AG04450 (cell line): ENCODE data around the gene CDCP2. TPM values are rescaled to one million over a fixed set of nuclear protein-coding genes. Genes with fewer than 3 reads are reported as not detected.
A peak's percentile ranks its signal among the peaks of the same experiment; 100 is the strongest.
"Not testable (repeated sequence)": the region's sequence is repeated elsewhere in the genome, so short reads cannot be mapped to it uniquely, and the experiment has no call there.

Source experiments
- CTCF ChIA-PET: fragments of 300-600, 350-600 bp; formaldehyde crosslinking; extraction: SDS; loops from one replicate; lab custom pipeline; 2022; ENCODE audit warnings: antibody characterized with exemption, inconsistent platforms; lab: Charles Lee
- POLR2A ChIA-PET: fragments of 350-600 bp; formaldehyde crosslinking; extraction: SDS; loops from one replicate; lab custom pipeline; 2021; ENCODE audit warnings: antibody characterized with exemption, inconsistent platforms; lab: Yijun Ruan, JAX
- DNase-seq: peaks from one replicate; pipeline ENCODE4 v3.0.0-alpha.2; 2011; ENCODE audit warnings: low read depth, low spot score
- H3K27ac ChIP-seq: one replicate; pipeline ENCODE4 v1.5.1; 2012; ENCODE audit warnings: low read depth, low read length, control low read depth
- H3K27me3 ChIP-seq: one replicate; pipeline ENCODE4 v1.6.0; 2012; ENCODE audit warnings: low read length; ENCODE audit not compliant: control insufficient read depth, insufficient read depth
- H3K4me3 ChIP-seq: 2 replicates; pipeline ENCODE4 v1.5.1; 2011; ENCODE audit warnings: mild to moderate bottlenecking, low read depth, low read length, control low read depth
- H3K9me3 ChIP-seq: 2 replicates; pipeline ENCODE4 v1.5.1; 2012; ENCODE audit warnings: low read length; ENCODE audit not compliant: control insufficient read depth, insufficient read depth
- polyA plus RNA-seq: library from polyadenylated mRNA; depleted of rRNA; stranded (reverse); fragments of >200 nt; gene quantifications from 2 replicates; pipeline ENCODE4 v1.2.3, GENCODE V29; 2011
- TF ChIP-seq, protein P1 (sequence below): IDR thresholded peaks from 2 replicates; pipeline ENCODE4 v1.5.1; 2011; ENCODE audit warnings: low read depth, low read length, control low read depth, inconsistent platforms

CDCP2 gene
- polyA plus RNA-seq, 1 experiment = not detected

DNA sequence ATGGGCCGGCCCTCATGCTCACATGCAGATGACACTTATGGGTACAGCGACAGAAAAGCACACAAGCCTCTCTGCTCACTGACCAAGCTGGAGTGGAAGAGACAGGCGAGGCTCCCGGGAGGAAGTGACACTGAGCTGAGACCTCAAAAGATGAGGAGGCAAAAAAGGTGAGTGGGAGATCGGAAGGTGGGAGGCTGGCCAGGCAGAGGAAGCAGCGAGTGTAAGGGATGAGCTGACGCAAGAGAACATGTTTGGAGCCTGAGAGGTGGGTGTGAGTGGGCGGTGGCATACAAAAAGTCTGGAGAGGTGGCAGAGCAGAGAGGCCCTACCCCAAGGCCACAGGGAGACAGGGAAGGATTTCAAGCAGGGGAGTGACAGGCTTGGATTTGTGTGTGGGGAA, 18.2 kb upstream of the CDCP2 start:
- TF ChIP-seq, protein P1, sequence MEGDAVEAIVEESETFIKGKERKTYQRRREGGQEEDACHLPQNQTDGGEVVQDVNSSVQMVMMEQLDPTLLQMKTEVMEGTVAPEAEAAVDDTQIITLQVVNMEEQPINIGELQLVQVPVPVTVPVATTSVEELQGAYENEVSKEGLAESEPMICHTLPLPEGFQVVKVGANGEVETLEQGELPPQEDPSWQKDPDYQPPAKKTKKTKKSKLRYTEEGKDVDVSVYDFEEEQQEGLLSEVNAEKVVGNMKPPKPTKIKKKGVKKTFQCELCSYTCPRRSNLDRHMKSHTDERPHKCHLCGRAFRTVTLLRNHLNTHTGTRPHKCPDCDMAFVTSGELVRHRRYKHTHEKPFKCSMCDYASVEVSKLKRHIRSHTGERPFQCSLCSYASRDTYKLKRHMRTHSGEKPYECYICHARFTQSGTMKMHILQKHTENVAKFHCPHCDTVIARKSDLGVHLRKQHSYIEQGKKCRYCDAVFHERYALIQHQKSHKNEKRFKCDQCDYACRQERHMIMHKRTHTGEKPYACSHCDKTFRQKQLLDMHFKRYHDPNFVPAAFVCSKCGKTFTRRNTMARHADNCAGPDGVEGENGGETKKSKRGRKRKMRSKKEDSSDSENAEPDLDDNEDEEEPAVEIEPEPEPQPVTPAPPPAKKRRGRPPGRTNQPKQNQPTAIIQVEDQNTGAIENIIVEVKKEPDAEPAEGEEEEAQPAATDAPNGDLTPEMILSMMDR = no peak
- no peaks in the 10 kb centered on the region for H3K9me3 ChIP-seq
- POLR2A ChIA-PET = no interaction called here
- CTCF ChIA-PET = no interaction called here
- H3K27me3 ChIP-seq = no peaks in the 10 kb centered on the region
- H3K27ac ChIP-seq = no peak overlapping the region
- DNase-seq = no peak
- H3K4me3 ChIP-seq = no peak overlapping the region

DNA sequence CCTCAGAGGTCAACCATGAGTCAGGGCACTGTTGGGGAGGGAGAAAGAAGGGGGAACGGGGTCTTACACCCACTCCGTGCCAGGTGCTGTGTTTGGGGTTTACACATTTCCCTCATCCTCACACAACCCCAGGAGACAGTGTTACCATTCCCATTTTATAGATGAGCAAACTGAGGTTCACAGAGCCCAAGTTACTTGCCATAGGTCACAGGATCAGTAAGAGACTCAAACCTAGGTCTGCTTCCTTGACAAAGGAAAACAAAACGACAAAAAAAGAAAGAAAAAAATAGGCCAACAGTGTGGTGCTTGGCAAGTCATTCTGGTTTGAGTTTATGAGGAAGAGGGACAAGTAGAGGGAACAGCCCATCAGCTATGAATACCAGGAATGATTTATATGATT, 16.3 kb upstream of the CDCP2 start:
- Histone ChIP-seq H3K27ac (no peak overlapping the region), H3K4me3 (no peak overlapping the region), H3K27me3 (no peaks in the 10 kb centered on the region), H3K9me3 (no peaks in the 10 kb centered on the region)
- ChIA-PET CTCF (no interaction called here), POLR2A (no interaction called here)
- no peak for DNase-seq
- TF ChIP-seq, protein P1 = no peak

DNA sequence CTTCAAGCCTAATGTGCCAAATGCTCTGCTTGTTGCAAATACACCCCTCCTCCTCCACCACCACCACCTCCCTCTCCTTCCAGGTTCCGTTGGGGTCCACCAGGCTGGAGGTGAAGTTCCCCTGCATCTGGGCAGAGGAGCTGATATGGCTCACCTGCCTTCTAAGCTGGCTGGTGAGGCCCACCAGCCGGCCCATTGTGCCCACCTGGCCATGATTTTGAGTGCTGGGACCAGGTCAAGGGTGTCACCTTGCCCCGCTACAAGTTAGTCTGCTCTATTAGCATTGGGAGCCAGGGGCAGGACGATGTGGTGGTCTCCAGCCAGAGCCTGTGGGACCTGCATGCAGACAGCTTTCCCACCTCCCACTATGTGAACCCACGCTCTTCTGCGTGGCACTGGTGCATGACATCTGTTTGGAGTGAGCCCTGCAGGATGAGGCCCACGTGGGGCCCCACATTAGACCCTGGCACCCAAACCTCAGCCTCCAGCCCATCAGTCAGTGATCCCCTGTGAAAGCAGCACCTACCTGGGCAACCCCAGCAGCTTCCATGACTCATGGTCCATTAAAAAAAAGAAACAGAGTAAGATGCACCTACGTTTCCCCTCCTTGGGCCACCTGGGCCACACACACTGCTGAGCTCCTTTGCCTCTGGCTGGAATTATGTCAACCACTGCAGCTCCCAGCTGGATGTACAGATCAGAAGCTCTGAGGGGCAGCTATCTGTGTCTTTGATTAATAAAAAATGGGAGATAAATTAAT, 15.6 kb upstream of the CDCP2 start:
- H3K9me3 ChIP-seq = no peaks in the 10 kb centered on the region
- H3K27me3 ChIP-seq = no peaks in the 10 kb centered on the region
- no peak overlapping the region for H3K4me3 ChIP-seq
- no peak overlapping the region for H3K27ac ChIP-seq
- TF ChIP-seq, protein P1 = no peak
- CTCF ChIA-PET = no interaction called here
- no peak for DNase-seq
- POLR2A ChIA-PET = no interaction called here

DNA sequence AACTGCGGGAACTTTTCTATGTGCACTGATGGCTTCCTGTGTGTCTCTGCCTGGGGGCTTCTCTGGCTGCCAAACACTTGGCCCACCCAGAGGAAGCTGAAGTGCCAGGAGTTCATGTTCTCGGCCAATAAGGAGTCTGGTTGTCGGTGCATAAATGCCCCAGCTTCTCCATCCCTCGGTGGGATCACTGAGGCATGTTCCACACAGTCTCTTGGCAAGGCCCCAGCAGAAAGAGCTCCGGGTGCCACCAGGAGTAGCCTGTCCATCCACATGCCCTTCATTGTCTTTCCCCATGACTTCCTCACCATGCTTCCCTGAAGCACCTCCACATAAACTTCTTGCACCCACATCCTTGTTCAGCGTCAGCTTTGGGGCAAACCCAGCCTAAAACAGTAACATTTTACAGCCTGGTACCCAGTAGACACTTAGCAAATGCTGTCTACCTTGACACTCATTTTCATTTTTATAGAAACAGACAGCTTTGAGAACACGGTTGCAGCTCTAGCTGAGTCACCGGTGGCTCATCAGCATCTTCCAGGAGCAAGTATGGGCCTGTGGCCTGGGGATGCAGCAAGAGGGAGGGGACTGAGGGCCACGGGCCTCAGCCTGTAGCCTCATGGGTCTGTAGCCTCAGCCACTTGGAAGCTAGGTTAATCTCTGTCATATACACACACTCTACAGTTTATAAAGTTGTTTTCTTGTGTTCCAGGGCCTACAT, 14.8 kb upstream of the CDCP2 start:
- Histone ChIP-seq H3K27me3 (no peaks in the 10 kb centered on the region), H3K4me3 (no peak overlapping the region), H3K27ac (peak overlapping the region; percentile 21), H3K9me3 (no peaks in the 10 kb centered on the region)
- peak; percentile 10 for DNase-seq
- ChIA-PET CTCF (interaction anchor here (0.5 kb wide), 2 partner anchors 67 to 321 kb away, joined by 3 to 6 read pairs; no protein-coding TSS in a partner anchor), POLR2A (no interaction called here)
- TF ChIP-seq, protein P1 = no peak

DNA sequence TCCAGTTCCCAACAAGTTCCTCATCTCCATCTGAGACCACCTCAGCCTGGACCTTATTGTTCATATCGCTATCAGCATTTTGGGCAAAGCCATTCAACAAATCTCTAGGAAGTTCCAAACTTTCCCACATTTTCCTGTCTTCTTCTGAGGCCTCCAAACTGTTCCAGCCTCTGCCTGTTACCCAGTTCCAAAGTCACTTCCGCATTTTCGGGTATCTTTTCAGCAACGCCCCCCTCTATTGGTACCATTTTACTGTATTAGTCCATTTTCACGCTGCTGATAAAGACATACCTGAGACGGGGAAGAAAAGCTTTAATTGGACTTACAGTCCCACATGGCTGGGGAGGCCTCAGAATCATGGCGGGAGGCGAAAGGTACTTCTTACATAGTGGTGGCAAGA, 13.6 kb upstream of the CDCP2 start:
- POLR2A ChIA-PET, H3K4me3 ChIP-seq, H3K9me3 ChIP-seq, H3K27me3 ChIP-seq, CTCF ChIA-PET, DNase-seq, H3K27ac ChIP-seq: not testable (repeated sequence)
